ENCODE data around the gene DUOX2. TPM values are rescaled to one million over a fixed set of nuclear protein-coding genes. Genes with fewer than 3 reads are reported as not detected.
A peak's percentile ranks its signal among the peaks of the same experiment; 100 is the strongest.

DUOX2 gene
- total RNA-seq, 1 experiment from 2014 or later, result 0.21 TPM

- no peak for TF ChIP-seq CTCF (IDR thresholded peaks at IDR 0.05; ENCODE audit: unreplicated experiment)
- peaks cover 81% of the 10 kb centered on the region for H3K27me3 Mint-ChIP-seq (ENCODE audit: unreplicated experiment)
- no peak for DNase-seq
- BruUV-seq (replicated peaks), result no TSS peak
- no peaks in the 10 kb centered on the region for H3K36me3 Mint-ChIP-seq (ENCODE audit: insufficient read depth, unreplicated experiment)
- CTCF ChIA-PET, result interaction anchor here (1.0 kb wide), 1 partner anchor 15 kb away, joined by 3 read pairs; the partner anchor contains the start of genes DUOX1 and DUOXA1
- no peaks in the 10 kb centered on the region for H3K9me3 Mint-ChIP-seq (ENCODE audit: low read depth, unreplicated experiment)
- H3K4me1 Mint-ChIP-seq (ENCODE audit: low read depth, unreplicated experiment), result peaks cover 23% of the 10 kb centered on the region
- H3K27ac Mint-ChIP-seq (ENCODE audit: unreplicated experiment), result no peak overlapping the region
- H3K4me3 Mint-ChIP-seq (ENCODE audit: low read depth, unreplicated experiment), result peak overlapping the region; percentile 15
- intact Hi-C loops (cut with micrococcal nuclease; ENCODE audit: unreplicated experiment), result no loop called here
These were observed 746 bp upstream of the DUOX2 start for GRCh38 chr15:45114751-45115085.

- H3K9me3 Mint-ChIP-seq (ENCODE audit: low read depth, unreplicated experiment), result no peaks in the 10 kb centered on the region
- no peaks in the 10 kb centered on the region for H3K36me3 Mint-ChIP-seq (ENCODE audit: insufficient read depth, unreplicated experiment)
- H3K27ac Mint-ChIP-seq (ENCODE audit: unreplicated experiment), result no peak overlapping the region
- no peak for DNase-seq
- TF ChIP-seq CTCF (IDR thresholded peaks at IDR 0.05; ENCODE audit: unreplicated experiment), result no peak
- H3K4me1 Mint-ChIP-seq (ENCODE audit: low read depth, unreplicated experiment), result peaks cover 23% of the 10 kb centered on the region
- peak overlapping the region; percentile 60 for H3K4me3 Mint-ChIP-seq (ENCODE audit: low read depth, unreplicated experiment)
- CTCF ChIA-PET, result interaction anchor here (1.0 to 1.9 kb wide), 3 partner anchors 9 to 23 kb away, joined by 3 to 4 read pairs (median 3); no protein-coding TSS in a partner anchor
- BruUV-seq (replicated peaks), result no TSS peak
- intact Hi-C loops (cut with micrococcal nuclease; ENCODE audit: unreplicated experiment), result no loop called here
- H3K27me3 Mint-ChIP-seq (ENCODE audit: unreplicated experiment), result peaks cover 81% of the 10 kb centered on the region
These were observed 487 bp downstream of the DUOX2 start for GRCh38 chr15:45113380-45113990.

GRCh38 chr15:45112591-45113379, 1.2 kb downstream of the DUOX2 start:
- DNase-seq, result peak; percentile 10
- intact Hi-C loops (cut with micrococcal nuclease; ENCODE audit: unreplicated experiment), result no loop called here
- no TSS peak for BruUV-seq (replicated peaks)
- Mint-ChIP-seq H3K4me1 (ENCODE audit: low read depth, unreplicated experiment) (peaks cover 16% of the 10 kb centered on the region), H3K9me3 (ENCODE audit: low read depth, unreplicated experiment) (no peaks in the 10 kb centered on the region), H3K27me3 (ENCODE audit: unreplicated experiment) (peaks cover 77% of the 10 kb centered on the region), H3K4me3 (ENCODE audit: low read depth, unreplicated experiment) (peak overlapping the region; percentile 60), H3K36me3 (ENCODE audit: insufficient read depth, unreplicated experiment) (no peaks in the 10 kb centered on the region), H3K27ac (ENCODE audit: unreplicated experiment) (no peak overlapping the region)
- CTCF ChIA-PET, result interaction anchor here (1.0 to 1.9 kb wide), 3 partner anchors 9 to 23 kb away, joined by 3 to 4 read pairs (median 3); no protein-coding TSS in a partner anchor
- no peak for TF ChIP-seq CTCF (IDR thresholded peaks at IDR 0.05; ENCODE audit: unreplicated experiment)

- BruUV-seq (replicated peaks), result no TSS peak
- Mint-ChIP-seq H3K4me1 (ENCODE audit: low read depth, unreplicated experiment) (peaks cover 15% of the 10 kb centered on the region), H3K27me3 (ENCODE audit: unreplicated experiment) (peaks cover 77% of the 10 kb centered on the region), H3K4me3 (ENCODE audit: low read depth, unreplicated experiment) (peak overlapping the region; percentile 60), H3K36me3 (ENCODE audit: insufficient read depth, unreplicated experiment) (no peaks in the 10 kb centered on the region), H3K9me3 (ENCODE audit: low read depth, unreplicated experiment) (no peaks in the 10 kb centered on the region), H3K27ac (ENCODE audit: unreplicated experiment) (no peak overlapping the region)
- TF ChIP-seq CTCF (IDR thresholded peaks at IDR 0.05; ENCODE audit: unreplicated experiment), result no peak
- intact Hi-C loops (cut with micrococcal nuclease; ENCODE audit: unreplicated experiment), result no loop called here
- CTCF ChIA-PET, result interaction anchor here (1.9 kb wide), 1 partner anchor 10 kb away, joined by 4 read pairs; no protein-coding TSS in a partner anchor
- DNase-seq, result no peak
These were observed 1.8 kb downstream of the DUOX2 start for GRCh38 chr15:45112143-45112590.
